ENCODE data around the gene MLLT3. TPM values are rescaled to one million over a fixed set of nuclear protein-coding genes. Genes with fewer than 3 reads are reported as not detected.

Gene MLLT3
- polyA plus RNA-seq, 1 donor: 59.6 TPM

DNA sequence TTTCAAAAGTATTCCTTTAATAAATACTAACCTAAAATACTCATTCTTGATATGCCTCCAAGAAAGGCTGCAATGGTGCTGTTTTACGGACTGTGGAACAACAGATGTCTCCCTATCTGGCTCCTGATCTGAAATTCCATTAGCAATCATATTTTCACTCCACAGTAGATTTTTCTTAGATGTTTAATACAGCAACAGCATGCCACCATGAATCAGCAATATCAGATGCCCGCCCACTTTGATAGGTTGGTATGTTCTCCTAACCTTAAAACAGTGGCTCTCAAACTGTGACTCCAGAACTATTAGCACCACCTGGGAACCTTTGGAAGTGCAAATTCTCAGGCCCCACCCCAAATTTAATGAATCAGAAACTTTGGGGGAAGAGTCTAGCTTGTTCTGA, 110.2 kb downstream of the MLLT3 start:
- no peak for DNase-seq (ENCODE audit: low read depth)

DNA sequence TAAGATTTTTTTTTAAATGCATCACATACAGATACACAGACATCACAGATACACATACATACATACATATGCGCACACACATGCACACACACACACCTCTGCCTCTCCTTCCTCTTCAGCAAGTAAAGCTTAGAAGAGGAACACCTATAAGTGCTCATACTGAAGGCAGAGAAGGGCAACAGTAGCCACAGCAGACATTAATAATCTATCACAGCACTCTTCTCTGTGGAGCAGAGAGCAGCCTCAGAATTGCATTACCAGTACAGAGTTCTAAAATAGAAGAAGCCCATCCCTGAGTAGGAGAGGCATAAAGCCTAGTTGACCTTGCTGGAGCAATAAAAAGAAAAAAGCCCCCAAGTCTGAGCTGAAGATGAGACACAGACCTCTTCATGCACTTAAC, 110.6 kb downstream of the MLLT3 start:
- DNase-seq (ENCODE audit: low read depth): no peak

DNA sequence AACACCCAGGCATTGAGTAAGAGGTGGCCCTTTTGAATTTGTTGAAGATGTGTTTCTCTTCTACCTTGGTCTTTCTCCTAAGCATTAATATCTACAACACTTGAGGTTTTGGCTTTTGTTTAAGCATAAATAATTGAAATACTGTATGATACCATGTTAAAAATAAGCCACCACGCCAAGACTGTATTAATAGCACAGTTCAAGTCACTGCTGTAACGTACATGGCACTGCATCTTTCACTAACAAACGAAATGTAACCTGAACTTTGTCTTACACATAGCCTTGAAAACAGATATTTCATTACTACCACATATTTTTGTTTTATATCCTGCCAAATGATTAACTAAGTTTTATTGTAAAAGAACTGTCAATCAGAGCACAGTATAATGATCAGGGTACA, 112.8 kb downstream of the MLLT3 start:
- no peak for DNase-seq (ENCODE audit: low read depth)

DNA sequence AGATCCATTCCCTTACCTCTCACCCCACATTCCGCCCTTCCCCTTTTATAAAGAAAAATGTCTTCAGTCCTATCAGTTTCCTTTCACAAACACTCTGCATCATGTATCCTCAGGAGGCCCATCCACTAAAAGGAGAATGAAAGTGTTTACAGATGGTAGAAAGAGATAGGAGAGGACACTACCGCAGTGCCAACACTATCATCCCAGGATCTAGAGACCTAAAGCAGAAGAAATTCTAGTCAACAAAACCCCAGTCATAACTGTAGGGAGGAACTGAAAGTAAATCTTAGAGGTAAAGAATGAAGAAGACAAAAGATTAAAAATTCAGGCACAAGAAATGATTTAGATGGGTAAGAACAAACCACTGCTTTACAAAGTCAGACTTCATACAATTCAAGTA, 114.1 kb downstream of the MLLT3 start:
- DNase-seq (ENCODE audit: low read depth): no peak

DNA sequence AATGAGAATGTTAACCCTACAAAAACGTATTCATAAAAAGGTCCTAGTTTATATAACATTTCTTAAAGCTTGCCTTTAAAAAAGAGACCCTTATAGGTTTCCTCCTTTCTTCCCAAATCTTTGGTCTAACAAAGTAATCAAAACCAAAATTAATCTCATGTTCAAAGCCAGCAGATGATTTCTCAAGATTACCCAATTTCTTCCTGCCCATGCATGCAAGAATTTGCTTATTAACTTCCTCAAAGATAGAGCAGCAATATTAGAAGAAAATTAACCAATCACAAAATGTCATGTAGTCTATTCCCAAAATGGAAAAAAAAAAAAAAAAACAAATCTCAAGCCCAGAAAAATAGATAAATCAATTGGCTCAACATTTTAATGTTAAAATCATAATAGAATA, 114.9 kb downstream of the MLLT3 start:
- DNase-seq (ENCODE audit: low read depth): no peak

DNA sequence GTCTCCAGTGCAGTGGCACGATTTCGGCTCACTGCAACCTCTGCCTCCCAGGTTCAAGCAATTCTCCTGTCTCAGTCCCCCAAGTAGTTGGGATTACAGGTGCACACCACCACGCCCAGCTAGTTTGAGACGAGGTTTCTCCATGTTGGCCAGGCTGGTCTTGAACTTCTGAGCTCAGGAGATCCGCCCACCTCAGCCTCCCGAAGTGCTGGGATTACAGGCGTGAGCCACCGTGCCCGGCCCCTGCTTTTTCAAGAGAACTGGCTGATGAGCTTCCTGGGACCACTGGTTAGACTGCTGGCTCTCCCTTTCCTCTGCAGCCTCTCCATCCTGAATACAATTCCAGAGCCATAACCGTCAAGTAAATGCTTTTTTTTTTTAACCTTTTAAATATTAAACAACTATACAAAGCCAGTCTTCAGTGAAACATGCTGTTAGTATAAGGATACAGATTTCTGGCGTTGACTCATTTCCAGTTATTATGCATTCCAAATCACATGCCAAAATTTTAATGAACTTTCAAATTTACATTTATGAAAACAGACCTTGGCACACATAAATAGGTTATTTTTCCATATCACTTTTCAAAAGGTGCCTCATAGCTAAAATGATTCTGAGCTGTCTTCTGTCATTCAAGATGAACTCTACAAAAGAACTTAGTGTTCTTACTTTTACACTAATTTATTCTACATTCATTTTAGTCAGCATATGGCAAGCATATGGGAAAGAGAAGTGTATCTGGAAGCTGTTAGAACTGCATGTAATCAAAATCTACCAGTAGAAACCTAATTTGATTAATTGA, 116.0 kb downstream of the MLLT3 start:
- no peak for DNase-seq (ENCODE audit: low read depth)

DNA sequence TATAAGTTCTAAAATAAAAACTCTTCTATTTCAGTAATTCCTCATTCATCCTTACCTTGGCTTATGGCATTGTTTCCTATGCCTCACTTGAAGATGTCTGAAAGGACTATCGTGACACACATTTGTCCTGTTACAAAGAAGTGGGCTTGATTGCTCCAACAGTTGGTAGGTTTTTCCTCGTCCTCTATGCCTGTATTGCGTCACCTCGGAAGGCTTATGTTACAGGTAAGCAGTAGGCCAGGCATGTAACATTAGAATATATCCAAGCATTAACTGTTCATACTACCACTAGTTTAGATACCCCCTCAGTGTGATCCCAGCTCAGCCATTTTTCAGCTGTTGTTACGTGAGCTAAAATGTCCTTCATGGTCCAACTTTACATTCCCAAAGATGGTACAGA, 116.7 kb downstream of the MLLT3 start:
- no peak for DNase-seq (ENCODE audit: low read depth)

DNA sequence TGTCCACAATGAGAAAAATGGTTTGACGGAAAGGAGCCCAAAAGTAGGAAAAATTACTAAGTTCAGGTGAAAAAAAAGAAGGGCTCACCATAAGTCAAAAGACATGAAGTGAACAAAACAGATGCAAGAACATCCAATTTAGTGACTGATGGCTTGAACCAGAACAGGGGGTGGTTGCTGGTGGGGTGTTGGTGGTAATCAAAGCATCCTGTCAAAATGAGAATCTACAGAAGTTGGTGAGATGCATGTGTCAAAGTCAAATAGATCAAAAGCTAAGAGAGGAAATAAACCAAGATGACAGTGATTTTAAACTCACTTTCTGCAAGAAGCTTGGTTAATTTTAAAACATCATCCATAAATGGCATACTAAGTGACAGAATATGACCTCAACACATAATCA, 117.4 kb downstream of the MLLT3 start:
- DNase-seq (ENCODE audit: low read depth): no peak

DNA sequence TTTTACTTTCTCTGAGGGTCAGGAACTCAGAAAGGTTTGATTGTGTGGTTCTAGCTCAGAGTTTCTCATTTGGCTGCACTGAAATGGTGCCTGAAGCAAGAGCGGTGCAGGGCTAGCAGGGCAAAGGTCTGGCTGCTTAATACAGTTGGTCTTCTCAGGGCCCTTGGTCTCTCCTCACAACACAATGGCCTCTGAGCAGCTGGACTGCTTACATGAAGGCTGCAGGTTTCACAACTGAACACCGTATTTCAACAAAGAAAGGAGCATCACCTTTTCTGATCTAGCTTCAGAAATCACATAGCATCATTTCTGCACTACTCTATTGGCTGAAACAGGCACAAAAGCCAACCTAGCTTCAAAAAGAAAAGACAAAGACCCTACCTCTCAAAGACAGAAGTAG, 122.2 kb downstream of the MLLT3 start:
- DNase-seq (ENCODE audit: low read depth): no peak

DNA sequence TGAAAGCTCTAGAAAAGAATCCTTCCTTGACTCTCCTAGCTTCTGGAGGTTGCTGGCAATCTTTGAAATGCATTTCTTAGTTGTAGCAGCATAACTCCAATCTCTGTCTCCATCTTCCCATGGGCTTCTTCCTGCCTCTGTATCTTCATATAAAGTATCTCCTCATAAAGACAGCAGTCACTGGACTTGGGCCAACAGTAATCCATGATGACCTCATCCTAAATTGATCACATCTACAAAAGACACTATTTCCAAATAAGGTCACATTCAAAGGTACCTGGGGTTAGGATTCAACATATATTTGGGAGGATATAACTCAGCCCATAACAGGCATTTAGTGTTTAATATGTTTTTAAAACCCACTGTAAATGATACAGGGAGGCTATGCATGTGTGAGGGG, 123.3 kb downstream of the MLLT3 start:
- DNase-seq (ENCODE audit: low read depth): no peak

DNA sequence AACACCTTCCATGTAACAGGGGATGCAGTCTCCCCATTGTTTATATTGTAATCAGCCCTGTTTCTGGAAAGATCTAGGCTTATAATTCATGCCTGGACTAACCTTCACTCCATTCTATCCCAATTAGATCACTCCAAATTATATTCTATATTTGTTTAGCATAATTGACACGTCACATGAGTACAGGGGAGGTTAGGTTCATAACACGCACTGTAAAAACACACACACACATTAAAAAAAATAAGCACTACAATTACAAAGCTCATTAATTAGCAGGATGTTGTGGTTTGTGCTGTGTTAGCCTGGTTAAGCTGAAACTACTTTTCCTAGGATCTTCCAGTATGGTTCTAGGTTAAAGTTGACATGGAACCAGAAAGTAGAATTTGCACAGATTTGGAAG, 126.0 kb downstream of the MLLT3 start:
- no peak for DNase-seq (ENCODE audit: low read depth)

DNA sequence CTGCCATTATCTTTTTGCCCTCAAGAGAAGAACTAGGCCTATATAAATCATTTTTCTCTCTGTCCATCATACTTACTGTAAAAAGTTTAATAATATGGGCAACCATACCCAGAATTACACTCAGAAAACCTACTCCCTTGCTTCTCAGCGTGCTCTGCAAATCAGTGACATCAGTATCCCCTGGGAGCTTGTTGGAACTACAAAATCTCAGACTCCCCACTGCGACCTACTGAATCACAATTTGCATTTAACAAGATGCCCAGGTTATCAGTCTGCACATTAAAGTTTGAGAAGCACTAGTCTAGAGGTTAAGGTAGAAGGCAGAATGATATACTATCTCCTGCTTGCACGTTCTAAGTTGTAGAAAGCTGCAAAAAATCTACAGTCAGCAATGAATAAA, 127.2 kb downstream of the MLLT3 start:
- DNase-seq (ENCODE audit: low read depth): no peak

DNA sequence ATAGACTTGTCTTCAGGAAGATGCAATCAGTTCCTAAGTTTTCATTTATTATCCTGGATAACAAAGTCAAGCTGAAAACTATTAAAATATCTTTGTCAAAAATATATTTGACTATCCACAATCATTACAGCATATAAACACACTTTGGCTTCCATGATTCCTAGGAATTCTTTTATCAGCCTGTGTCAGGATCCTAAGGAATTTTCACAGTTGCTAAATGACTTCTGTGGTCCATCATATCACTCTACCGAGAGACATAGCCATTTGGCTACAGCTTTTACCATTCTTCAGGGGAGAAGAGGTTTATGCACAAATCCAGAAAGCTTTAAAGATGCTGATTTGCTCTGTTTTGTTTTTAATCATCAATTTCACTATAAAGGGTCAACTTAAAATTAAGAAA, 128.3 kb downstream of the MLLT3 start:
- no peak for DNase-seq (ENCODE audit: low read depth)

DNA sequence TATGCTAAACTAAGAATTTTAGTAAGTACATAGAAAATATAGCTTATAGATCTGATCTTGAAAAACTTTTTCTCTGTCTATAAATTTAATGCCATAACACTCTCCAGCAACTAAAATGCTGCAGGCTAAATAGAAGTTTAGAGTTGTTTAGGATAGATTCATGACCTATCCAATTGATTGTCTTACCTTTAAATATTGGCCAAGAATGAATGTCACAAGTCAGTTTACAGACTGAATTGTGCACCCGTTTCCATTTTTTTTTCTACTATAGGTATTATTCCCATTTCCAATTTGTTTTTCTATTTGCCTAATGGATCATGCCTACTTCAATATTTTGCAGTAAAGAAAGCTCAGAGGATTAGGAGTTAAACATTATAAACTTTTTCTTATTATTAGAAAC, 129.5 kb downstream of the MLLT3 start:
- no peak for DNase-seq (ENCODE audit: low read depth)

DNA sequence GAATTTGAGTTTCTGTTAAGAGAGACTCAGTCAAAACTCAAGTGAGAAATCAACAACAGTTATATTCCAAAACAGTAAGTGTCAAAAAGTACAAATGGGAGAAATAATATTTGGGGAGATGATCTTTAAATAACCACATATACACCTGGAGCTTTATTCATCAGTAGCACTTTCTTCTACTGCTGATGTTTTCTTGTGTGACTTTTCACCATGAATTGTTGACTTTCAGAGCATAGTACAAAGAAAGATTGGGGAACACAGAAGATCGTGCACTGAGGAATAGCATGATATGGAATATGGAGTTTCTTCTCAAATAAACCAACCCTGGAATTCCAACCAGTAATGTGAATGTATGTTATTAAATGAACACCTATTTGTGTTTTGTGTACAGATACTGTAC, 130.7 kb downstream of the MLLT3 start:
- DNase-seq (ENCODE audit: low read depth): no peak

DNA sequence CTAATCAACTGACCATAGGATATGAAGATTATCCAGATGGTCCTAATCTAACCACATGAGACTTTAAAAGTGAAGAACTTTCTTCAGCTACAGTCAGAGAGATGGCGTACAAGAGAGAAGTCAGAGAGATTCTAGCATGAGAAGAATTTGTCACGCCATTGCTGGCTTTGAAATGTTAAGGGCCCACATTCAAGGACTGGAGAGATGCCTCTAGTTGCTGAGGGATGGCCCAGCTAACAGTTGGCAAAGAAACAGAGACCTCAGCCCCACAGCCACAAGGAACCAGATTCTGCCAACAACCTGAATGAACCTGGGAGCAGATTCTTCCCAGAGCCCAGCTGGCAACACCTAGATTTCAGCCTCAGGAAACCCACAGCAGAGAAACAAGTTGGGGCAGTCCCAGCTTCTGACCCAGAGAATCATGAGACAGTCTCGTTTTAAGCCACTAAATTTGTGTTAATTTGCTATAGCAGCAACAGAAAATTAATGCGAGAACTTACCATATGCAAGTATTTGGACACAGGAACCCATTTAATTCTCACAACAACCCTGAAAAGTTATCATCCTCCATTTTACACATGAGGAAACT, 132.0 kb downstream of the MLLT3 start:
- DNase-seq (ENCODE audit: low read depth): no peak

DNA sequence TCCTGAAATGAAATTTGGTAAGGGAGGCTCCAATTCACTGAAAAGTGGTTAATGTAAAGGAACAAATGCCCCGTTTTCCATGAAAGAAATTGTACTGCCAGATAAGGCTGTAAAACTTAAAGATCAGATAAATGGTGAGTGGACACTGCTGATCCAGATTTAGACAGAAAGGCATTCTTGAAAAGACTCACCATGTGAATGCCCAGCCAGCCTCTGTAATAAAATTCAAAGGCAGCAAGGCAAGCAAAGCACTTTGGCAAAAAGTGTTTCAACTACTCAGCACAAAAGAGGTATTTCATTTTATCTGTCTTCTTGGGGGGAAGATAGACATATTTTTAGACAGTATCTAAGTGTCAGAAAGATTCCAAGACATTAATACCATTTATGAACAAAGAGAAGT, 133.6 kb downstream of the MLLT3 start:
- no peak for DNase-seq (ENCODE audit: low read depth)

DNA sequence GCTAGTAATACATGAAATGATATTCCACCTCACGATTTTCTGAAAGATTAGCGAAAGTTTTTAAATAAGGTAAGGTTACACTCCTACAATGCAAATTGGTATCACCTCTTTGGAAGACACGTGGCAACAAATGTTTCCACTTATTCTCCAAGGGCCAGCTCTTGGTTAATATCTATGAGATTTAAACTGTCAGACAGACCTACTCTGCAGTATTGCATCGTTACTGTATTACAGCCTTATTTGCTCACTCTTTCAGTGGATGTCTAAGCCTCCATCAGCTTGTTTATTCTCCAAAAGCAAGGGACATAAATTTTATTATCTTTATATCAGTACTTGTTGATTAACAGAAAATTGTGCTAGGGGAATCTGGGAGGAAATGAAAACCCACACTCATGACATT, 135.7 kb downstream of the MLLT3 start:
- DNase-seq (ENCODE audit: low read depth): no peak

DNA sequence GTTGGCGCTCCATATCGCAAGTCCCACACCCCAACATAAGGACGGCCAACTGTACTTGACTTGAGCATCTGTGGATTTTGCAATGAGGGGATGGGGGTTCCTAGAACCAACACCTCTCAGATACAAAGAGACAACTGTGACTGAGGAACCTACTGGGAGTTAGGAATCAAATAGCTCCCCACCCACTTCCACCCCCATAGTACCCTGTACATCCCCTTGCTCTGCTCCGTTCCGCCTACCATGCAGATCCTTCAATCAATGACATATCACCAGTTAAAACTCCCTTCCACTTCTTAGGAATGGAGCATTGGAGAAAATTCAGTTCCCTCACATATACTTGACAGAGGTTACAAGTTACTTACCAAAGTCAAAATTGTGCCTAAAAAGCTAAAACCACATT, 140.9 kb downstream of the MLLT3 start:
- no peak for DNase-seq (ENCODE audit: low read depth)

DNA sequence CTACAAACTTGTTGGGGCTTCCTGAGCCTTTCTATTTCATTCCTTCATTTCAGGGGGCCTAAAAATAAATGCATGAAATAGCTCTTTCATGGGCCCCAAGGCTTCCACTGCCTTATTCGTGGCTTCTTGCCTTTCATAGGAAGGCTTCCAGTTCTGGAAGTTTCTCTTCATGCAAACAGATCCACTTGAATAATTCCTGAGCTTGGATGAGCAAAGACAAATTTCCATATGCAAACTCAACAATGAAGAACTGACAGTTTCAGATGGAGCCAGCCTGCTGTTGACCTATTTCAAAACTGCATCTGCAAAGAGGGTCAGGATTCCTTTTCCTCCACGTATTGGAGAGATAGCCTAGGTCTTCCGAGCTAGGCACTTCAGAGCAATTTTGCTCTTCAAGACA, 142.1 kb downstream of the MLLT3 start:
- DNase-seq (ENCODE audit: low read depth): no peak

DNA sequence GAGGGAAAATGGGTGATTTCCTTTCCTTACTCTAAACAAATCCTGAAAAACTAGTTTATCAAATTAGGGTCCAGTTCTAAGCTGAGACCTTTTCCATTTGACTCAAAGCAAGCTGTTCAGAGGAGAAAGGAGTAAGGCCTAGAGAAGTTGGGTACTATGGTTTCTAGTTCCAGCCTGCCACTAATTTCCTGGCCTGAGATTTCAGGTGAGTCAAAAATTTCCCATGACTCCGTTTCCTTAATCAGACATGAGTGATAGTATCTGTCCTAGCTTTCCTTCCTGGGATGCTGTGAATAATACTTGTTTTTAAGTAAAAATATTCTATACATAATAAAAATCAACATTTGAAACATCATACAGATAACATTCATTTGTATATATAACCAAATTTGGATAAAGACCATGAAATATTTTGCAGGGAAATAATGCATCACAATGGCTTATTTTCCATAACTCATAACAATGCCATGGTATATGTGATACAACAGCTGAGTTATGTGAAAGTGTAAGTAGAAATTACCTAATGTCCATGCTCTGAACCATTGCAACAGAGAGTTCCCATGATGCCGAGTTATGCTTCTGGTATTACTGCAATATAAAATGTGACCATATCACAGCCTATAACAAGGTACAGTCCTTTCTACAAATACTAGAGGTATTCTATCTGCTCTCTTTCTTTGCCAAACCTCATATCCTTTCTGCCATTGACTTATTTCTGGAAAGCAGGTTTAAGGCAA, 142.7 kb downstream of the MLLT3 start:
- DNase-seq (ENCODE audit: low read depth): no peak

DNA sequence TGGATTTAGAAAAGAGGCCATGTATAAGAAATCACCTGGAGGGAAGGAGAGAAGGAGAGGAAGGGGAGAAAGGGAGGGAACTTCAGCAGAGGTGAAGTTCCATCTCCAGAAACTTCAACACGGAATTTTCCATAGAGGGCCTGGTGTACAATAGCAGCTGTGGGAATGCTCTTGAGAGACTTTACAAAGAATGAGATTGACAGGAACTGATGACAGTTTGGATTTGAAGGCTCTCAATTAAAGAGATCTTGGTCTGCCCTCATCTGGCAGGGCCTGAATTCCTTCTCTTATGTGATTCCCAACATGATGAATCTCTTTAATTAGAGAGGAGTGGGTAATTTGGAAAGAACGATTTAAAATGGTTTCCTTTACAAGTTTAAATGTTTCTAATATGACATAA, 143.5 kb downstream of the MLLT3 start:
- DNase-seq (ENCODE audit: low read depth): peak; percentile 5

DNA sequence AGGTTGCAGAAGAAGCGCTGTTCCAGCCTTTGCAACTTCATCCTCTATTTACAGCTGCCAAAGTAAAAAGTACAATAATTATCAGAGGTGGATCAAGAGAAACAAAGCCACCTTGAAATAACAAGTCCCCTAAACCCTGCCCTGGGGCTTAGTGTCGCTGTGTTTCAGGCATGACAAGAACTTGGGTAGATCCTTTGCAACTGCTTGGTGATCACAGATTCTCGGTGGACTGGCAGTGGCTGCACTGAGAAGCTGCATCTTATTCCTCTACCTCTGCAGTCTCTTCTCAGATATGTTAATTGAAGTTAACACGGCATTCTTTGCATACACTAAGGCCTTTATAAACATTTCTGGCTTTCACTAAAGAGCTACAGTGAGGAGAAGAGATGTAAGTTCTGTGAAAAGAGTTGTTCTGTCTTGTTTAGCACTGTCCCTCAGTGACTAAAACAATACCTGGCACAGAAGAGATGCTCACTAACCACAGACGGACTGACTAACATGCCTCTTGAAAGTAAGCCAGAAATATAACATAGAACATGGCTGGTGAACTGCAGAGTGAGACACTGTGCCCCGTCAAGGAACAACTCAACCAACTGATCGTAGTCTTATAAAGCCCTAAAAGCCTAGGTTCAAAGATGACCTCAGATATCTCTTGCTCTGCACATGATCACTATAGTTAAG, 144.2 kb downstream of the MLLT3 start:
- DNase-seq (ENCODE audit: low read depth): no peak

All from forelimb muscle (tissue), 1 donor.